GM23338 (cell line): ENCODE results near the gene KDM1A. TPM values are rescaled to one million over a fixed set of nuclear protein-coding genes. Genes with fewer than 3 reads are reported as not detected.

Source experiments
- ATAC-seq: fragments of 200-7000 bp; cut with Tn5 transposase; 3 replicates; pipeline ENCODE4 v1.9.1; 2020
- DNase-seq: peaks from one replicate; pipeline ENCODE4 v3.0.0-alpha.2; 2015; ENCODE audit warnings: low spot score
- H2AFZ ChIP-seq: fragments of 200-600 bp; sonication (generic); 2 replicates; pipeline ENCODE4 v1.8.0; 2016; ENCODE audit warnings: antibody characterized with exemption, mild to moderate bottlenecking, moderate library complexity
- H3F3A ChIP-seq: fragments of 200-600 bp; sonication (generic); replicated peaks from 2 replicates; pipeline ENCODE4 v1.8.0; 2017; ENCODE audit warnings: antibody characterized with exemption, mixed run types, low read depth
- H3K27ac ChIP-seq: fragments of 200-600 bp; sonication (generic); 2 replicates; pipeline ENCODE4 v1.6.1; 2016; ENCODE audit warnings: low read depth
- H3K27me3 ChIP-seq: fragments of 200-600 bp; sonication (generic); 2 replicates; pipeline ENCODE4 v1.8.0; 2016; ENCODE audit warnings: mild to moderate bottlenecking, mixed run types, moderate library complexity; ENCODE audit not compliant: insufficient read depth
- H3K36me3 ChIP-seq: fragments of 200-600 bp; sonication (generic); 2 replicates; pipeline ENCODE4 v1.8.0; 2016; ENCODE audit warnings: mild to moderate bottlenecking; ENCODE audit not compliant: insufficient read depth
- H3K4me1 ChIP-seq: fragments of 200-600 bp; sonication (generic); 2 replicates; pipeline ENCODE4 v1.8.0; 2016; ENCODE audit warnings: mild to moderate bottlenecking, moderate library complexity; ENCODE audit not compliant: insufficient read depth
- H3K4me2 ChIP-seq: fragments of 200-600 bp; sonication (generic); 2 replicates; pipeline ENCODE4 v1.7.1; 2017; ENCODE audit warnings: mixed run types
- H3K4me3 ChIP-seq: fragments of 200-600 bp; sonication (generic); 2 replicates; pipeline ENCODE4 v1.6.1; 2016; ENCODE audit warnings: mixed run types
- H3K79me2 ChIP-seq: fragments of 200-600 bp; sonication (generic); replicated peaks from 2 replicates; pipeline ENCODE4 v1.8.0; 2017; ENCODE audit warnings: mild to moderate bottlenecking; ENCODE audit not compliant: insufficient read depth
- H3K9me2 ChIP-seq: fragments of 200-600 bp; sonication (generic); 2 replicates; pipeline ENCODE4 v1.8.0; 2017; ENCODE audit not compliant: insufficient read depth
- H4K20me1 ChIP-seq: fragments of 200-600 bp; sonication (generic); replicated peaks from 2 replicates; pipeline ENCODE4 v1.8.0; 2017; ENCODE audit warnings: mild to moderate bottlenecking; ENCODE audit not compliant: insufficient read depth
- H3K27ac Mint-ChIP-seq: 2 replicates; pipeline ENCODE4 v1.8.0; 2020; ENCODE audit warnings: inconsistent platforms, mild to moderate bottlenecking, moderate library complexity, mixed read lengths
- H3K27me3 Mint-ChIP-seq: 3 replicates; pipeline ENCODE4 v1.8.0; 2022; ENCODE audit warnings: low read depth, mild to moderate bottlenecking, moderate library complexity, mixed read lengths, inconsistent platforms; ENCODE audit not compliant: insufficient read depth, poor library complexity
- H3K36me3 Mint-ChIP-seq: 3 replicates; pipeline ENCODE4 v1.8.0; 2021; ENCODE audit warnings: low read depth, mild to moderate bottlenecking, inconsistent platforms, moderate library complexity, mixed read lengths
- H3K4me1 Mint-ChIP-seq: 3 replicates; pipeline ENCODE4 v1.8.0; 2020; ENCODE audit warnings: mild to moderate bottlenecking, inconsistent platforms, mixed read lengths
- H3K4me3 Mint-ChIP-seq: 3 replicates; pipeline ENCODE4 v1.8.0; 2021; ENCODE audit warnings: moderate library complexity, mild to moderate bottlenecking, inconsistent platforms, mixed read lengths
- H3K9me3 Mint-ChIP-seq: 3 replicates; pipeline ENCODE4 v1.8.0; 2020; ENCODE audit warnings: moderate library complexity, mild to moderate bottlenecking, inconsistent platforms, mixed read lengths
- CREB1 ChIP-seq: fragments of 250-450 bp; sonication (Bioruptor Pico); IDR thresholded peaks from 2 replicates; pipeline ENCODE4 v1.5.0; 2020; ENCODE audit warnings: low read depth, mild to moderate bottlenecking, moderate library complexity
- ETS1 ChIP-seq: IDR thresholded peaks from 2 replicates; pipeline ENCODE4 v1.6.1; 2016; ENCODE audit warnings: antibody characterized with exemption
- EZH2phosphoT487 ChIP-seq: fragments of 200-600 bp; sonication (generic); IDR thresholded peaks from one replicate; pipeline ENCODE4 v1.8.1; 2018; ENCODE audit warnings: antibody characterized with exemption; ENCODE audit not compliant: unreplicated experiment
- JUNB ChIP-seq: IDR thresholded peaks from one replicate; pipeline ENCODE4 v1.6.1; 2016; ENCODE audit warnings: antibody characterized with exemption; ENCODE audit not compliant: unreplicated experiment
- NANOG ChIP-seq: IDR thresholded peaks from 2 replicates; pipeline ENCODE4 v1.6.1; 2016; ENCODE audit warnings: antibody characterized with exemption, borderline replicate concordance
- POLR2AphosphoS5 ChIP-seq: IDR thresholded peaks from 2 replicates; pipeline ENCODE4 v1.6.1; 2016; ENCODE audit warnings: antibody characterized with exemption, low read depth
- REST ChIP-seq: IDR thresholded peaks from one replicate; pipeline ENCODE4 v1.6.1; 2018; ENCODE audit warnings: antibody characterized with exemption; ENCODE audit not compliant: unreplicated experiment
- STAT1 ChIP-seq: IDR thresholded peaks from one replicate; pipeline ENCODE4 v1.6.1; 2016; ENCODE audit warnings: antibody characterized with exemption; ENCODE audit not compliant: unreplicated experiment
- ZNF114 ChIP-seq: fragments of 250-450 bp; sonication (Bioruptor Pico); IDR thresholded peaks from 2 replicates; pipeline ENCODE4 v1.5.0; 2020; ENCODE audit warnings: mild to moderate bottlenecking, moderate library complexity
- ZNF331 ChIP-seq: fragments of 250-450 bp; sonication (Bioruptor Pico); IDR thresholded peaks from 2 replicates; pipeline ENCODE4 v1.5.0; 2020; ENCODE audit warnings: low read depth, mild to moderate bottlenecking, moderate library complexity
- ZNF462 ChIP-seq: fragments of 250-450 bp; sonication (Bioruptor Pico); IDR thresholded peaks from 2 replicates; pipeline ENCODE4 v1.5.0; 2020; ENCODE audit warnings: mild to moderate bottlenecking, moderate library complexity
- polyA plus RNA-seq: library from polyadenylated mRNA; unstranded; fragments of >200 nt; fragmentation: Nextera tagmentation; extraction: Ambion mirVana; gene quantifications from 2 replicates; pipeline ENCODE4 v1.2.1, GENCODE V29; 2016
- total RNA-seq: library from RNA; depleted of rRNA; stranded (reverse); fragments of >200 nt; shearing (Covaris generic); gene quantifications from 2 replicates; pipeline ENCODE4 v1.2.3, GENCODE V29; 2014

The KDM1A gene
- total and polyA plus RNA-seq, 2 experiments from 2014 or later: 86.4 to 252 TPM

GRCh38 chr1:23013657-23014056 lies 5.6 kb upstream of the KDM1A start (continued):
- TF ChIP-seq ZNF462 (no peak), EZH2phosphoT487 (no peak), JUNB (no peak), NANOG (no peak), ETS1 (no peak), STAT1 (no peak), CREB1 (no peak), ZNF114 (no peak)

- Mint-ChIP-seq H3K27ac (peak overlapping the region; percentile 99), H3K4me3 (peak overlapping the region; percentile 96), H3K4me1 (peaks cover 11% of the 10 kb centered on the region; the same call in 2 of the 3 replicates), H3K9me3 (peaks cover 22% of the 10 kb centered on the region), H3K36me3 (peaks cover 35% of the 10 kb centered on the region), H3K27me3 (no peaks in the 10 kb centered on the region)
- H3K4me3 ChIP-seq: peak overlapping the region; percentile 84
- peak overlapping the region; percentile 68 for H3K27ac ChIP-seq
- peaks cover 6% of the 10 kb centered on the region; the same call in 1 of the 2 replicates for H3K4me1 ChIP-seq
- H3K36me3 ChIP-seq: peaks cover 6% of the 10 kb centered on the region; the same call in 1 of the 2 replicates
- no peaks in the 10 kb centered on the region for H3F3A ChIP-seq
- H2AFZ ChIP-seq: peak overlapping the region; percentile 77; the same call in 1 of the 2 replicates
- H3K27me3 ChIP-seq: no peaks in the 10 kb centered on the region
- H3K79me2 ChIP-seq: peaks cover 44% of the 10 kb centered on the region
- H3K4me2 ChIP-seq: peak overlapping the region; percentile 90
- no peaks in the 10 kb centered on the region for H3K9me2 ChIP-seq
- ATAC-seq (no peak), DNase-seq (peak; percentile 42)
- H4K20me1 ChIP-seq: peaks cover 27% of the 10 kb centered on the region
- TF ChIP-seq EZH2phosphoT487 (no peak), ZNF114 (no peak), POLR2AphosphoS5 (no peak), NANOG (no peak), JUNB (no peak), ZNF331 (no peak), REST (no peak)
Measured at GRCh38 chr1:23018661-23019093, 591 bp upstream of the KDM1A start.
